Ramos (cell line): Measurements from ENCODE around the gene ARFGAP3.
"Not testable (repeated sequence)": the region's sequence is repeated elsewhere in the genome, so short reads cannot be mapped to it uniquely, and the experiment has no call there.

ENCODE experiments used
- in situ Hi-C: fragments of 300-500 bp; cut with MboI; formaldehyde crosslinking; loops from one replicate; pipeline ENCODE4 v1.14.3; 2022; ENCODE audit warnings: low sequenced_read_pairs; ENCODE audit not compliant: unreplicated experiment

ARFGAP3 gene

GRCh38 chr22:42777126-42777525 lies 79.9 kb downstream of the ARFGAP3 start:
- in situ Hi-C loops, result no loop called here

- in situ Hi-C loops, result no loop called here
Observed at GRCh38 chr22:42773167-42773566, 83.9 kb downstream of the ARFGAP3 start.

- in situ Hi-C loops, result no loop called here
Observed at GRCh38 chr22:42772647-42773046, 84.4 kb downstream of the ARFGAP3 start.

GRCh38 chr22:42770941-42771647 lies 86.0 kb downstream of the ARFGAP3 start:
- in situ Hi-C loops, result no loop called here

- in situ Hi-C loops, result no loop called here
Observed at GRCh38 chr22:42770448-42770726, 86.7 kb downstream of the ARFGAP3 start.

GRCh38 chr22:42769574-42770447 lies 87.3 kb downstream of the ARFGAP3 start:
- in situ Hi-C loops, result loop anchor here (10.0 kb wide), 1 partner anchor 95 kb away; no protein-coding TSS in a partner anchor

GRCh38 chr22:42769238-42769573 lies 87.9 kb downstream of the ARFGAP3 start:
- in situ Hi-C loops, result loop anchor here (10.0 kb wide), 1 partner anchor 94 kb away; no protein-coding TSS in a partner anchor

- in situ Hi-C loops, result loop anchor here (10.0 kb wide), 1 partner anchor 94 kb away; no protein-coding TSS in a partner anchor
Observed at GRCh38 chr22:42768385-42769035, 88.6 kb downstream of the ARFGAP3 start.

- in situ Hi-C loops, result loop anchor here (10.0 kb wide), 1 partner anchor 92 kb away; no protein-coding TSS in a partner anchor
Observed at GRCh38 chr22:42766860-42767259, 90.2 kb downstream of the ARFGAP3 start.

GRCh38 chr22:42764895-42765363 lies 92.1 kb downstream of the ARFGAP3 start:
- in situ Hi-C loops, result loop anchor here (10.0 kb wide), 1 partner anchor 90 kb away; no protein-coding TSS in a partner anchor

- in situ Hi-C loops, result loop anchor here (10.0 kb wide), 1 partner anchor 89 kb away; no protein-coding TSS in a partner anchor
Observed at GRCh38 chr22:42763965-42764480, 93.0 kb downstream of the ARFGAP3 start.

- in situ Hi-C loops, result loop anchor here (10.0 kb wide), 1 partner anchor 86 kb away; no protein-coding TSS in a partner anchor
Observed at GRCh38 chr22:42760806-42761565, 96.1 kb downstream of the ARFGAP3 start.

GRCh38 chr22:42758931-42759629 lies 98.0 kb downstream of the ARFGAP3 start:
- in situ Hi-C loops, result no loop called here

GRCh38 chr22:42755553-42755952 lies 101.5 kb downstream of the ARFGAP3 start:
- in situ Hi-C loops, result not testable (repeated sequence)

- in situ Hi-C loops, result not testable (repeated sequence)
Observed at GRCh38 chr22:42755121-42755520, 102.0 kb downstream of the ARFGAP3 start.

GRCh38 chr22:42754658-42755057 lies 102.4 kb downstream of the ARFGAP3 start:
- in situ Hi-C loops, result no loop called here

- in situ Hi-C loops, result no loop called here
Observed at GRCh38 chr22:42752912-42753311, 104.2 kb downstream of the ARFGAP3 start.

GRCh38 chr22:42752230-42752746 lies 104.8 kb downstream of the ARFGAP3 start:
- in situ Hi-C loops, result no loop called here

- in situ Hi-C loops, result not testable (repeated sequence)
Observed at GRCh38 chr22:42750421-42750820, 106.7 kb downstream of the ARFGAP3 start.
